Right atrium auricular region (tissue), 2 donors: Measurements from ENCODE around the gene KLK6. TPM values are rescaled to one million over a fixed set of nuclear protein-coding genes. Genes with fewer than 3 reads are reported as not detected.

Source experiments
- DNase-seq: peaks from one replicate; pipeline ENCODE4 v3.0.0-alpha.2; 2019; ENCODE audit warnings: low spot score
- H3K27ac ChIP-seq, 2 donors: fragments of 200-600 bp; sonication (generic); 1 replicate in 1 of 2; 2 replicates in 1 of 2; pipeline ENCODE4 v1.5.1; 2016 to 2019
- H3K27me3 ChIP-seq, 2 donors: fragments of 200-600 bp; sonication (generic); one replicate each; pipeline versions ENCODE4 v1.5.1 to v1.6.0; 2017 to 2019
- H3K36me3 ChIP-seq: fragments of 200-600 bp; sonication (generic); one replicate; pipeline ENCODE4 v1.5.1; 2016
- H3K4me1 ChIP-seq, 2 donors: fragments of 200-600 bp; sonication (generic); one replicate each; pipeline versions ENCODE4 v1.5.1 to v1.6.0; 2017 to 2019
- H3K4me3 ChIP-seq, 2 donors: fragments of 200-600 bp; sonication (generic); 1 replicate in 1 of 2; 2 replicates in 1 of 2; pipeline ENCODE4 v1.5.1; 2017 to 2019; ENCODE audit warnings: mild to moderate bottlenecking in 1 of 2, moderate library complexity in 1 of 2
- H3K9me3 ChIP-seq, 2 donors: fragments of 200-600 bp; sonication (generic); one replicate each; pipeline ENCODE4 v1.5.1; 2019
- CTCF ChIP-seq, 2 donors: fragments of 200-600 bp; sonication (generic); IDR thresholded peaks; one replicate each; pipeline ENCODE4 v1.5.1; 2019; ENCODE audit warnings: antibody characterized with exemption in 2 of 2
- total RNA-seq, 2 donors: library from RNA; depleted of rRNA; stranded (reverse); fragments of >200 nt; gene quantifications; one replicate each; pipeline ENCODE4 v1.1.0, GENCODE V29; 2016

KLK6 gene
- total RNA-seq, 2 donors from 2014 or later, result not detected

GRCh38 chr19:50959731-50960500 lies 9.5 kb downstream of the KLK6 start:
- no peaks in the 10 kb centered on the region for H3K4me1 ChIP-seq
- no peaks in the 10 kb centered on the region for H3K27me3 ChIP-seq

GRCh38 chr19:50957587-50957986 lies 11.8 kb downstream of the KLK6 start:
- Histone ChIP-seq H3K4me1 (no peaks in the 10 kb centered on the region), H3K4me3 (no peak overlapping the region), H3K9me3 (no peaks in the 10 kb centered on the region), H3K27me3 (no peaks in the 10 kb centered on the region), H3K27ac (no peak overlapping the region), H3K36me3 (no peaks in the 10 kb centered on the region)
- DNase-seq, result no peak
- no peak for TF ChIP-seq CTCF (IDR thresholded peaks at IDR 0.05)

More at GRCh38 chr19:50959731-50960500, 9.5 kb downstream of the KLK6 start:
- no peak overlapping the region for H3K4me3 ChIP-seq
- H3K27ac ChIP-seq, result no peak overlapping the region
- no peak for DNase-seq
- no peaks in the 10 kb centered on the region for H3K9me3 ChIP-seq
- no peak for TF ChIP-seq CTCF (IDR thresholded peaks at IDR 0.05)
- no peaks in the 10 kb centered on the region for H3K36me3 ChIP-seq

- DNase-seq, result no peak
- no peak within 1 kb of the TSS for H3K27ac ChIP-seq
- no peaks in the 10 kb centered on the region for H3K9me3 ChIP-seq
- no peaks in the 10 kb centered on the region for H3K4me1 ChIP-seq
- no peaks in the 10 kb centered on the region for H3K36me3 ChIP-seq
- no peak for TF ChIP-seq CTCF (IDR thresholded peaks at IDR 0.05)
- H3K4me3 ChIP-seq, result no peak within 1 kb of the TSS
- H3K27me3 ChIP-seq, result no peaks in the 10 kb centered on the region
Measured at GRCh38 chr19:50952910-50953309, 16.5 kb downstream of the KLK6 start, which contains the start of gene KLK5. Gene KLK5, minus strand, starts transcription at chr19:50953038. Its CDS starts 381 bp downstream, at chr19:50952657.

- Histone ChIP-seq H3K27ac (no peak overlapping the region), H3K9me3 (peaks cover 0 to 3% of the 10 kb centered on the region in 2 donors), H3K36me3 (no peaks in the 10 kb centered on the region), H3K27me3 (no peaks in the 10 kb centered on the region), H3K4me1 (no peaks in the 10 kb centered on the region), H3K4me3 (no peak overlapping the region)
- DNase-seq, result no peak
- no peak for TF ChIP-seq CTCF (IDR thresholded peaks at IDR 0.05)
Measured at GRCh38 chr19:50949861-50950260, 19.5 kb downstream of the KLK6 start.

GRCh38 chr19:50947123-50947522 lies 22.3 kb downstream of the KLK6 start:
- no peak for TF ChIP-seq CTCF (IDR thresholded peaks at IDR 0.05)
- Histone ChIP-seq H3K27me3 (no peaks in the 10 kb centered on the region), H3K36me3 (no peaks in the 10 kb centered on the region), H3K4me3 (no peak overlapping the region), H3K4me1 (no peaks in the 10 kb centered on the region), H3K9me3 (peaks cover 0 to 3% of the 10 kb centered on the region in 2 donors), H3K27ac (no peak overlapping the region)
- DNase-seq, result no peak
